H9 (cell line): ENCODE measurements around the gene CLEC14A. TPM values are rescaled to one million over a fixed set of nuclear protein-coding genes. Genes with fewer than 3 reads are reported as not detected.

ENCODE experiments used
- DNase-seq: peaks from one replicate; pipeline ENCODE4 v3.0.0-alpha.2; 2017
- H2AFZ ChIP-seq: one replicate; pipeline ENCODE4 v1.6.1; 2013; ENCODE audit warnings: mild to moderate bottlenecking, low read length, control low read depth, moderate library complexity
- H2AK5ac ChIP-seq: 2 replicates; pipeline ENCODE4 v1.6.1; 2013; ENCODE audit warnings: low read length, control low read depth, mixed read lengths; ENCODE audit not compliant: insufficient read length
- H2BK120ac ChIP-seq: one replicate; pipeline ENCODE4 v1.6.1; 2013; ENCODE audit warnings: low read depth, mild to moderate bottlenecking, low read length, control low read depth, inconsistent platforms; ENCODE audit not compliant: poor library complexity, severe bottlenecking
- H2BK12ac ChIP-seq: 2 replicates; pipeline ENCODE4 v1.6.1; 2013; ENCODE audit warnings: low read length, control low read depth, mixed read lengths, low read depth; ENCODE audit not compliant: insufficient read length
- H2BK15ac ChIP-seq: 2 replicates; pipeline ENCODE4 v1.6.1; 2013; ENCODE audit warnings: low read depth, low read length, control low read depth
- H2BK20ac ChIP-seq: one replicate; pipeline ENCODE4 v1.6.1; 2013; ENCODE audit warnings: low read depth, mild to moderate bottlenecking, low read length, control low read depth, inconsistent platforms; ENCODE audit not compliant: poor library complexity, severe bottlenecking
- H2BK5ac ChIP-seq: 2 replicates; pipeline ENCODE4 v1.6.1; 2013; ENCODE audit warnings: low read length, control low read depth, mixed read lengths; ENCODE audit not compliant: insufficient read length
- H3K14ac ChIP-seq: 2 replicates; pipeline ENCODE4 v1.6.1; 2013; ENCODE audit warnings: low read length, control low read depth; ENCODE audit not compliant: insufficient read depth
- H3K18ac ChIP-seq: 2 replicates; pipeline ENCODE4 v1.6.1; 2013; ENCODE audit warnings: low read depth, mild to moderate bottlenecking, mixed read lengths, low read length, control low read depth; ENCODE audit not compliant: insufficient read length
- H3K23ac ChIP-seq: 2 replicates; pipeline ENCODE4 v1.6.1; 2013; ENCODE audit warnings: low read length, control low read depth, mixed read lengths, low read depth; ENCODE audit not compliant: insufficient read length
- H3K23me2 ChIP-seq: 2 replicates; pipeline ENCODE4 v1.6.1; 2013; ENCODE audit warnings: low read depth, mild to moderate bottlenecking, mixed read lengths, low read length, control low read depth; ENCODE audit not compliant: insufficient read length, poor library complexity, severe bottlenecking
- H3K27ac ChIP-seq: 2 replicates; pipeline ENCODE4 v1.5.1; 2013; ENCODE audit warnings: low read length, control low read depth, mixed read lengths, low read depth; ENCODE audit not compliant: insufficient read length
- H3K27me3 ChIP-seq: 2 replicates; pipeline ENCODE4 v1.6.1; 2013; ENCODE audit warnings: low read length, control low read depth, inconsistent platforms; ENCODE audit not compliant: insufficient read depth
- H3K4ac ChIP-seq: 2 replicates; pipeline ENCODE4 v1.6.1; 2013; ENCODE audit warnings: low read depth, mild to moderate bottlenecking, control low read depth, inconsistent platforms, low read length, moderate library complexity
- H3K4me1 ChIP-seq: 2 replicates; pipeline ENCODE4 v1.6.1; 2013; ENCODE audit warnings: low read length, control low read depth, inconsistent platforms; ENCODE audit not compliant: insufficient read depth
- H3K4me2 ChIP-seq: 2 replicates; pipeline ENCODE4 v1.6.1; 2013; ENCODE audit warnings: low read length, control low read depth, mixed read lengths; ENCODE audit not compliant: insufficient read length, insufficient read depth
- H3K56ac ChIP-seq: 2 replicates; pipeline ENCODE4 v1.6.1; 2013; ENCODE audit warnings: low read depth, mild to moderate bottlenecking, mixed read lengths, low read length, control low read depth; ENCODE audit not compliant: insufficient read length
- H3K79me1 ChIP-seq: 2 replicates; pipeline ENCODE4 v1.6.1; 2013; ENCODE audit warnings: low read depth, mild to moderate bottlenecking, moderate library complexity, low read length, control low read depth, inconsistent platforms; ENCODE audit not compliant: insufficient read depth, poor library complexity, severe bottlenecking
- H3K79me2 ChIP-seq: 2 replicates; pipeline ENCODE4 v1.6.1; 2013; ENCODE audit warnings: low read length, control low read depth, inconsistent platforms; ENCODE audit not compliant: insufficient read depth
- H3K9ac ChIP-seq: 2 replicates; pipeline ENCODE4 v1.6.1; 2013; ENCODE audit warnings: low read length, control low read depth, mixed read lengths; ENCODE audit not compliant: insufficient read length; ENCODE audit errors: extremely low read depth
- H3K9me3 ChIP-seq: one replicate; pipeline ENCODE4 v1.6.1; 2013; ENCODE audit warnings: low read depth, low read length, inconsistent platforms; ENCODE audit not compliant: control insufficient read depth
- H3T11ph ChIP-seq: one replicate; pipeline ENCODE4 v1.6.1; 2013; ENCODE audit warnings: mild to moderate bottlenecking, low read length, control low read depth, inconsistent platforms
- H4K20me1 ChIP-seq: one replicate; pipeline ENCODE4 v1.6.1; 2013; ENCODE audit not compliant: control insufficient read depth, insufficient read length, insufficient read depth
- H4K5ac ChIP-seq: 2 replicates; pipeline ENCODE4 v1.6.1; 2013; ENCODE audit warnings: low read depth, mild to moderate bottlenecking, mixed read lengths, low read length, control low read depth; ENCODE audit not compliant: insufficient read length
- H4K8ac ChIP-seq: replicated peaks from 2 replicates; pipeline ENCODE4 v1.6.1; 2013; ENCODE audit warnings: low read length, control low read depth, mixed read lengths, low read depth; ENCODE audit not compliant: insufficient read length
- H4K91ac ChIP-seq: 2 replicates; pipeline ENCODE4 v1.6.1; 2013; ENCODE audit warnings: low read depth, mild to moderate bottlenecking, moderate library complexity, mixed read lengths, low read length, control low read depth; ENCODE audit not compliant: insufficient read length
- H3K27ac Mint-ChIP-seq, 3 experiments: 2 replicates in 2 of 3; 3 replicates in 1 of 3; pipeline ENCODE4 v1.8.0; 2020 to 2021; ENCODE audit warnings: mixed read lengths in 3 of 3, mild to moderate bottlenecking in 1 of 3, moderate library complexity in 1 of 3
- H3K27me3 Mint-ChIP-seq: 2 replicates; pipeline ENCODE4 v1.8.0; 2021; ENCODE audit warnings: low read depth, mild to moderate bottlenecking, moderate library complexity, mixed read lengths
- H3K36me3 Mint-ChIP-seq, 3 experiments: 2 replicates in 2 of 3; 3 replicates in 1 of 3; pipeline ENCODE4 v1.8.0; 2020 to 2021; ENCODE audit warnings: low read depth in 3 of 3, mixed read lengths in 3 of 3; ENCODE audit not compliant: insufficient read depth in 1 of 3
- H3K4me1 Mint-ChIP-seq, 2 experiments: 2 replicates each; pipeline ENCODE4 v1.8.0; 2020; ENCODE audit warnings: mixed read lengths in 2 of 2
- H3K4me3 Mint-ChIP-seq, 2 experiments: 2 replicates in 1 of 2; 3 replicates in 1 of 2; pipeline ENCODE4 v1.8.0; 2020 to 2021; ENCODE audit warnings: mild to moderate bottlenecking in 2 of 2, mixed read lengths in 2 of 2, moderate library complexity in 1 of 2
- H3K9me3 Mint-ChIP-seq, 2 experiments: 2 replicates in 1 of 2; 3 replicates in 1 of 2; pipeline ENCODE4 v1.8.0; 2020; ENCODE audit warnings: mild to moderate bottlenecking in 2 of 2, mixed read lengths in 2 of 2, moderate library complexity in 1 of 2
- WGBS: extraction: QIAGEN DNeasy Blood & Tissue Kit; methylation state at CpG from one replicate; pipeline ENCODE4 v1.1.7; 2013; ENCODE audit warnings: missing lambda C conversion rate, low lambda C conversion rate, mixed read lengths; ENCODE audit not compliant: insufficient read length; ENCODE audit errors: extremely low coverage; 5-methylcytosine and 5-hydroxymethylcytosine counted together
- total RNA-seq: library from RNA; stranded (reverse); gene quantifications from 2 replicates; pipeline ENCODE4 v1.2.1, GENCODE V29; 2021
- TF ChIP-seq, protein P1 (sequence below): fragments of 200-600 bp; sonication (generic); conservative IDR thresholded peaks from 3 replicates; pipeline ENCODE4 v1.8.0; 2021; ENCODE audit warnings: antibody characterized with exemption, mild to moderate bottlenecking

The CLEC14A gene
- total RNA-seq, 1 experiment from 2014 or later: not detected

- Histone ChIP-seq H3K23me2 (no peaks in the 10 kb centered on the region), H3K4ac (no peak overlapping the region), H3K18ac (no peak overlapping the region), H3K27me3 (no peaks in the 10 kb centered on the region), H3T11ph (no peak overlapping the region), H3K23ac (no peak overlapping the region), H2AK5ac (no peak overlapping the region), H2BK20ac (no peak overlapping the region), H3K79me1 (no peaks in the 10 kb centered on the region), H2BK5ac (no peak overlapping the region), H4K8ac (no peak overlapping the region), H2BK12ac (no peak overlapping the region), H3K9me3 (no peaks in the 10 kb centered on the region), H2AFZ (no peak overlapping the region), H3K27ac (no peak overlapping the region), H2BK15ac (no peak overlapping the region), H3K79me2 (no peaks in the 10 kb centered on the region), H3K4me2 (no peak overlapping the region), H4K5ac (no peak overlapping the region), H3K56ac (no peak overlapping the region), H3K4me1 (no peaks in the 10 kb centered on the region), H2BK120ac (no peak overlapping the region), H3K9ac (no peak overlapping the region), H4K91ac (no peak overlapping the region), H3K14ac (no peak overlapping the region), H4K20me1 (no peaks in the 10 kb centered on the region)
- TF ChIP-seq, protein P1, sequence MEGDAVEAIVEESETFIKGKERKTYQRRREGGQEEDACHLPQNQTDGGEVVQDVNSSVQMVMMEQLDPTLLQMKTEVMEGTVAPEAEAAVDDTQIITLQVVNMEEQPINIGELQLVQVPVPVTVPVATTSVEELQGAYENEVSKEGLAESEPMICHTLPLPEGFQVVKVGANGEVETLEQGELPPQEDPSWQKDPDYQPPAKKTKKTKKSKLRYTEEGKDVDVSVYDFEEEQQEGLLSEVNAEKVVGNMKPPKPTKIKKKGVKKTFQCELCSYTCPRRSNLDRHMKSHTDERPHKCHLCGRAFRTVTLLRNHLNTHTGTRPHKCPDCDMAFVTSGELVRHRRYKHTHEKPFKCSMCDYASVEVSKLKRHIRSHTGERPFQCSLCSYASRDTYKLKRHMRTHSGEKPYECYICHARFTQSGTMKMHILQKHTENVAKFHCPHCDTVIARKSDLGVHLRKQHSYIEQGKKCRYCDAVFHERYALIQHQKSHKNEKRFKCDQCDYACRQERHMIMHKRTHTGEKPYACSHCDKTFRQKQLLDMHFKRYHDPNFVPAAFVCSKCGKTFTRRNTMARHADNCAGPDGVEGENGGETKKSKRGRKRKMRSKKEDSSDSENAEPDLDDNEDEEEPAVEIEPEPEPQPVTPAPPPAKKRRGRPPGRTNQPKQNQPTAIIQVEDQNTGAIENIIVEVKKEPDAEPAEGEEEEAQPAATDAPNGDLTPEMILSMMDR: no peak
- Mint-ChIP-seq H3K4me1 (no peaks in the 10 kb centered on the region), H3K9me3 (no peaks in the 10 kb centered on the region), H3K36me3 (no peaks in the 10 kb centered on the region), H3K27ac (no peak overlapping the region), H3K4me3 (no peak overlapping the region), H3K27me3 (peaks cover 36% of the 10 kb centered on the region)
- 100% methylated on average over 1 of the region's 1 CpG for WGBS
- DNase-seq: no peak
These were observed 41.8 kb upstream of the CLEC14A start for GRCh38 chr14:38297681-38298080.
